HG03520 (cell line): Measurements from ENCODE around the gene GRIN3B.

Source experiments
- ATAC-seq: cut with Tn5 transposase; IDR thresholded peaks from one replicate; pipeline ENCODE4 v1.9.1; 2021; ENCODE audit warnings: mild to moderate bottlenecking, moderate library complexity; ENCODE audit not compliant: unreplicated experiment

GRIN3B gene

DNA sequence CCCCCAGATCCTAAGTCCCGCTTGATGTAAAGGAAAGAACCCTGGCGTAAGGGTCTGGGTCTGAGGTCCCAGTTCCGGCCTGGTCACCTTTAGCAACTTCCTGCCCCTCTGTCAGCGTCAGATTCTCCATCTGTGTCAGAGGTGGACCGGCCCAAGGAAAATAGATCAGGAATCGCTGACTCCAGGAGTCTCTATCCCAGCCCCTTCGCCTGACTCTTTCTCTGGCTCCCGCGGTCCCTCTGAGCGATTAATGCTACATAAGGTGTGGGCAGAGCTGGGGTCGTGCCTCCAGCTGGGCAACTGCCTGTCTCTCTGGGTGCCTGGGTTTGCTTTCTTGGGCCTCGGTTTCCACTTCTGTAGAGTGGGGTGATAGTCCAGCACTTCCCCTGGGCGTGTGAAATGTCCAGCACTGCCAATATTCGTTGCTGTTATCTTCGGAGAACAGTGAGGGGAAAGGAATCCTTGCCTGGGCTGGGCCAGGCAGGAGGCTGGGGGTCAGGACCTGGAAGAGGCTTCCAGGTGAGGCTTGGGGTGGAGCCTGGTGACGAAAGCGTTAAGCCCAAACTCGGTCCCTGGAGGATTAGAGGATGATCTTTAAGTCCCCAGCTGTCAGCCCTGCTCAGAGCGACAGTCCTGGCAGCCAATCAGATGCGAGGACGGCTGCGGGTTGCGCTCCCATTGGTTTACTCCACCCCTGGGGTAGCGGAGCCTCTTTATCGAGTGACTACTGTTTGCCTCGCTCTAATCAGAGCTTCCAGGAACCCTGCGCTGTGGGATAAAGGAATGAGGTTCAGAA lies 40.5 kb downstream of the GRIN3B start:
- peak; percentile 38 for ATAC-seq

DNA sequence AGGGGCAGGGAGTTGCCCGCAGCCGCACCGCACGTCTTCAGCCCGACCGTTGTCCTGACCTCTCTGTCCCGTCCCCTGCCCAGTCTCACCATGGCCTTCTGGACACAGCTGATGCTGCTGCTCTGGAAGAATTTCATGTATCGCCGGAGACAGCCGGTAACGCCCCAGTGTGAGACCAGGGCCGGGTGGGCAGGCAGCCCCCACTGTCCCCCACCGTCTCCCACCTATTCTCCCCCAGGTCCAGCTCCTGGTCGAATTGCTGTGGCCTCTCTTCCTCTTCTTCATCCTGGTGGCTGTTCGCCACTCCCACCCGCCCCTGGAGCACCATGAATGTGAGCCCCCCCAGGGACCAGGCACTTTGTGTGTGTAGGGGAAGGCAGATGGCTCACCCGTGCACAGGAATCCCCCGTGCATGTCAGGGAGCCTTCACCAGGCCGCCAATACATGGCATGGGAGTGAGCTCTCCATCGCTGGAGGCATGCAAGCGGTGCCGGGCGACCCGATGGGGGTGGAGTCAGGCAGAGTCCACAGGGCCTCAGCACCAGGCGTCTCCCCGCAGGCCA lies 41.1 kb downstream of the GRIN3B start:
- no peak for ATAC-seq

DNA sequence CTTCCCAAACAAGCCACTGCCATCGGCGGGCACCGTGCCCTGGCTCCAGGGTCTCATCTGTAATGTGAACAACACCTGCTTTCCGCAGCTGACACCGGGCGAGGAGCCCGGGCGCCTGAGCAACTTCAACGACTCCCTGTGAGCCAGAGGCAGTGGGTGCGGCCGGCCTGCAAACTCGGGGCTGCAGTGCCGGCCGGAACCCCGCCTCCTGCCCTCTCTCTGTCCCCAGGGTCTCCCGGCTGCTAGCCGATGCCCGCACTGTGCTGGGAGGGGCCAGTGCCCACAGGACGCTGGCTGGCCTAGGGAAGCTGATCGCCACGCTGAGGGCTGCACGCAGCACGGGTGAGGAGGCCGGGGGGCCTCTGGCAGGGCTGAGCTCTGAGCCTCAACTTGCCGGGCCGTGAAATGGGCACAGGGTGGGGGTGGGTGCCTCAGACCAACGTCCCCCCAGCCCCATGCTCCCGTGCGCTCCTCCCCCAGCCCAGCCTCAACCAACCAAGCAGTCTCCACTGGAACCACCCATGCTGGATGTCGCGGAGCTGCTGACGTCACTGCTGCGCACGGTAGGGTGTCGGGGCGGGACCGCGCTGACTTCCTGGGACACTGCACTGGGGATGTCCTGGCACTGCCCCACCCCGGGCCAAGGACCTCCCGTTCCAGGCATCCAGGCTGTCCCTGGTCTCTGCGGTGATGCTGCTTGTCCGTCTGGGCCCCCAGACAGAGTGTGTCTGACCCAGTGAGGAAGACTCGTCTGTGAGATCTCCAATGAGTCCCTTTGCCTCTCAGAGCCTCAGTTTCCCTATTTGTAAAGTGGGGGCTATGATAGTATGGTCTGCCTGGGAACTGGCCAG lies 41.8 kb downstream of the GRIN3B start:
- no peak for ATAC-seq

DNA sequence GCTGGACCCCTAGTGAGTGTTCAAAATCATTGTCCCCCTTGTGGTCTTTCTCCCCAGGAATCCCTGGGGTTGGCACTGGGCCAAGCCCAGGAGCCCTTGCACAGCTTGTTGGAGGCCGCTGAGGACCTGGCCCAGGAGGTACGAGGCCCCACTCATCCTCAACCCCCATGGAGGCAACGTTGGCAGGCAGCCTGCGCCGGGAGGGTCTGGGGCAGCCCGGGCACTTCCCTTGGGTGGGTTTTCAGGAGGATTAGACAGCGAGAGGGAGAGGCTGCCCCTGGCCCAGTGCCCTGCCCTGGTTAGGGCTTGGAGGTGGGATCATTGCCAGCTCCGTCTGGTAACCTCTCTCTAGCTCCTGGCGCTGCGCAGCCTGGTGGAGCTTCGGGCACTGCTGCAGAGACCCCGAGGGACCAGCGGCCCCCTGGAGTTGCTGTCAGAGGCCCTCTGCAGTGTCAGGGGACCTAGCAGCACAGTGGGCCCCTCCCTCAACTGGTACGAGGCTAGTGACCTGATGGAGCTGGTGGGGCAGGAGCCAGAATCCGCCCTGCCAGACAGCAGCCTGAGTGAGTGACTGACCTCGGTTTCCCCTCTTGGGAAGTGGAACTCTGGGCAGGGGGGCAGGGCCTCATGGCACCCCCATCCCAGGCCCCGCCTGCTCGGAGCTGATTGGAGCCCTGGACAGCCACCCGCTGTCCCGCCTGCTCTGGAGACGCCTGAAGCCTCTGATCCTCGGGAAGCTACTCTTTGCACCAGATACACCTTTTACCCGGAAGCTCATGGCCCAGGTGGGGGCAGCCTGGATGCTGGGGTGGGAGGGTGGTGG lies 42.7 kb downstream of the GRIN3B start:
- ATAC-seq: no peak

DNA sequence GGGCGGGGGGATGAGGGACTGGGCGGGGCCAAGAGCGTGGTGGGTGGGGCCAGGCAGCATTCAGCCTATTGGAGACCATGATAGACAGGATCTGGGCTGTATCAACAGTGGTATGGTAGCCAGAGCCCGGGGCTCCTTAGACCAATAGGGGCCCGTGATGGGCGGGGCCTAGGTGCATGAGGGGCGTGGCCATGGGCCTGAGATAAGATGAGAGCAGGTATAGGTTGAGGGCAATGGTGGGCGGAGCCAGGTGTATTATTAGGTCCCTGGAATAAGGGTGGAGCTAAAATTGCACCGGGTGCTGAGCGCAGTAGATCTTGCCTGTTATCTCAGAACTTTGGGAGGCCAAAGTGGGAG lies 45.0 kb downstream of the GRIN3B start:
- no peak for ATAC-seq

DNA sequence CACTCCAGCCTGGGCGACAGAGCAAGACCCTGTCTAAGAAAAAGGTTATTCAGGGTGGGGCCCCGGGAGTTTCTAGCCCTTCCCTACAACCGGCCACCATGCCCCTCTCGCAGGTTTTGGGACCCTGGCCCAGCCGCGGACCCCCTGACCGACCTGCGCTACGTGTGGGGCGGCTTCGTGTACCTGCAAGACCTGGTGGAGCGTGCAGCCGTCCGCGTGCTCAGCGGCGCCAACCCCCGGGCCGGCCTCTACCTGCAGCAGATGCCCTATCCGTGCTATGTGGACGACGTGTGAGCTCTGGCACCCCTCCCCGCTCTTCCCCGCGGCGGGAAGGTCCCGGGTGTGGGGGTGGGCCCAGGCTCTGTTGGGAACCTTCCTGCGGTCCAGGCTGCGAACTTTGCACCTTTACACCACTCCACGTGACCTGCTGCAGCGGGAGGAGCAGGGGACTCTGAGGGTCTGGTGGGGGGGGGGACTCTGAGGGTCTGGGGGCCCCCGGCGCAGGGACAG lies 46.0 kb downstream of the GRIN3B start:
- no peak for ATAC-seq

DNA sequence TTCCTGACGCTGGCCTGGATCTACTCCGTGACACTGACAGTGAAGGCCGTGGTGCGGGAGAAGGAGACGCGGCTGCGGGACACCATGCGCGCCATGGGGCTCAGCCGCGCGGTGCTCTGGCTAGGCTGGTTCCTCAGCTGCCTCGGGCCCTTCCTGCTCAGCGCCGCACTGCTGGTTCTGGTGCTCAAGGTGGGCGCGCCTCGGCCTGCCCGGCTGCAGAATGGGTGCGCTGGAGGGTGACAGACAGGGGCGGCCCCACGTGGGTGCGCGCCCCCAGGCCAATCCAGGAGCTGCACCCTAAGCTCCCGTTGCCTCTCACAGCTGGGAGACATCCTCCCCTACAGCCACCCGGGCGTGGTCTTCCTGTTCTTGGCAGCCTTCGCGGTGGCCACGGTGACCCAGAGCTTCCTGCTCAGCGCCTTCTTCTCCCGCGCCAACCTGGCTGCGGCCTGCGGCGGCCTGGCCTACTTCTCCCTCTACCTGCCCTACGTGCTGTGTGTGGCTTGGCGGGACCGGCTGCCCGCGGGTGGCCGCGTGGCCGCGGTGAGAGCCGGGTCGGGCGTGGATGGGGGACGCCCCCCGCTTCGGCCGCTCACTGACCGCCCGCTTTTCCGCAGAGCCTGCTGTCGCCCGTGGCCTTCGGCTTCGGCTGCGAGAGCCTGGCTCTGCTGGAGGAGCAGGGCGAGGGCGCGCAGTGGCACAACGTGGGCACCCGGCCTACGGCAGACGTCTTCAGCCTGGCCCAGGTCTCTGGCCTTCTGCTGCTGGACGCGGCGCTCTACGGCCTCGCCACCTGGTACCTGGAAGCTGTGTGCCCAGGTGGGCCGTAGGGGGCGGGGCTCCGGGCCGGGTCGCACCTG lies 46.8 kb downstream of the GRIN3B start:
- no peak for ATAC-seq

DNA sequence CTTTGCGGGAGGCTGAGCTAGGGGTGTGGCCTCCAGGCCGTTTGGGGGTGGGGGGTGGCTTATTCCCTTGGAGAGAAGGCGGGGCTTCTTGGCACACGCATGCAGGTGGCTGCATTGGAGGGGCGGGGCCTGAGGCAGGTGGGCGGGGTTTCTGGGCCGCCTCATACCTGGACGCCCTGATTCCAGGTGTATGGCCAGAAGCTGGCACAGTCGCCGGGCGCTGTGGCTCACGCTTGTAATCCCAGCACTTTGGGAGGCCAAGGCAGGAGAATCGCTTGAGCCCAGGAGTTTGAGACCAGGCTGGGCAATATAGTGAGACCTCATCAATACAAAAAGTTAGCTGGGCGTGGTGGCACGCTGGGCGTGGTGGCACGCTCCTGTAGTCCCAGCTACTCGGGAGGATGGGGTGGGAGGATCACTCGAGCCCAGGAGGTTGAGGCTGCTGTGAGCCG lies 47.5 kb downstream of the GRIN3B start:
- ATAC-seq: no peak

DNA sequence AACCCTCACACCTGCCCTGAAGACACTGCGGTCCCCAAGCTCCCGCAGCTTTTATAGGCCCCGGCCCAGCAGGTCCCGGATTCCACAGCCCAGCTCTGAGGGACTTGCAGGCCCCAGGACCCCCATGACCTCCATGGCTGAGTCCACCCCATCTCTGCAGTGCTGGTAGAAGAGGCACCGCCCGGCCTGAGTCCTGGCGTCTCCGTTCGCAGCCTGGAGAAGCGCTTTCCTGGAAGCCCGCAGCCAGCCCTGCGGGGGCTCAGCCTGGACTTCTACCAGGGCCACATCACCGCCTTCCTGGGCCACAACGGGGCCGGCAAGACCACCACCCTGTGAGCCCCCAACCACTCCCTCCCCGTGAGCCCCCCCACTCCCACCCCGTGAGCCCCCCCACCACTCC lies 48.9 kb downstream of the GRIN3B start:
- no peak for ATAC-seq

DNA sequence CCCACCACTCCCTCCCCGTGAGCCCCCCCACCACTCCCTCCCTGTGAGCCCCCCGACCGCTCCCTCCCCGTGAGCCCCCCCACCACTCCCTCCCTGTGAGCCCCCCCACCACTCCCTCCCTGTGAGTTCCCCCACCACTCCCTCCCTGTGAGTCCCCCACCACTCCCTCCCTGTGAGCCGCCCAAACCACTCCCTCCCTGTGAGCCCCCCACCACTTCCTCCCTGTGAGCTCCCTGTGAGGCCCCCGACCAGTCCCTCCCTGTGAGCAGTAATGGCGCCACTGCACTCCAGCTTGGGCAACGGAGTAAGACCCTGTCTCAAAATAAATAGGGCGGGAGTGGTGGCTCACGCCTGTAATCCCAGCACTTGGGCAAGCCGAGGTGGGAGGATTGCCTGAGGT lies 49.6 kb downstream of the GRIN3B start:
- no peak for ATAC-seq

DNA sequence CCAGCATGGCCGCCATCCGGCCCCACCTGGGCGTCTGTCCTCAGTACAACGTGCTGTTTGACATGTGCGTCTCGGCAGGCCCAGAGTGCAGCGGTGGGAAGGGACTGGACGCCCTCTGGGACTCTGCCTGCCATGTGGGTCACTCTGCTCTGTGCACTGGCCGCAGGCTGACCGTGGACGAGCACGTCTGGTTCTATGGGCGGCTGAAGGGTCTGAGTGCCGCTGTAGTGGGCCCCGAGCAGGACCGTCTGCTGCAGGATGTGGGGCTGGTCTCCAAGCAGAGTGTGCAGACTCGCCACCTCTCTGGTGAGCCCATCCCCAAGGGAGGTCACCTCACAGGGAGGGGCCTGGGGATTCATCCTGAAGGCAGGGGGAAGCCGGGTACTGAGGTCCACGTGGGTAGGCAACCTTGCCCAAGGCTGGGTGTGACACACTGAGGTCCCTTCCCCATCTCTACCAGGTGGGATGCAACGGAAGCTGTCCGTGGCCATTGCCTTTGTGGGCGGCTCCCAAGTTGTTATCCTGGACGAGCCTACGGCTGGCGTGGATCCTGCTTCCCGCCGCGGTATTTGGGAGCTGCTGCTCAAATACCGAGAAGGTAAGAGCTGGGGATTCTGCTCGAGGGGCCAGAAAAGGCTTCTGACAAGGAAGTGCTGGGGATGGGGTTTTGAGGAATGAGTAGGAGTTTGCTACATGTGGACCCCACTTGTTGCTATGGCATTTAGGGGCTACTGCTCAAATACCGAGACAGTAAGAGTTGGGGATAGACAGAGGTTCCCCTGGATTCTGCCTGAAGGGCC lies 51.0 kb downstream of the GRIN3B start:
- no peak for ATAC-seq

DNA sequence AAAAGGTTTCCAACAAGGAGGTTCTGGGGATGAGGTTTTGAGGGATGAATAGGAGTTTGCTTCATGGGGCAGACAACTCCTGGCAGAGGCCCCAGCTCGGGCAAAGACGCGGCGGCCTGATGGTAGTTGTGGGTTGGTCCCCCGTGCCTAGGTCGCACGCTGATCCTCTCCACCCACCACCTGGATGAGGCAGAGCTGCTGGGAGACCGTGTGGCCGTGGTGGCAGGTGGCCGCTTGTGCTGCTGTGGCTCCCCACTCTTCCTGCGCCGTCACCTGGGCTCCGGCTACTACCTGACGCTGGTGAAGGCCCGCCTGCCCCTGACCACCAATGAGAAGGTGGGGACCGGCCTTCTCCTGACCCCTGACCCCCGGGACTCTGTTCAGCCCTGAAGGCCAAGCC lies 51.6 kb downstream of the GRIN3B start:
- ATAC-seq: no peak

DNA sequence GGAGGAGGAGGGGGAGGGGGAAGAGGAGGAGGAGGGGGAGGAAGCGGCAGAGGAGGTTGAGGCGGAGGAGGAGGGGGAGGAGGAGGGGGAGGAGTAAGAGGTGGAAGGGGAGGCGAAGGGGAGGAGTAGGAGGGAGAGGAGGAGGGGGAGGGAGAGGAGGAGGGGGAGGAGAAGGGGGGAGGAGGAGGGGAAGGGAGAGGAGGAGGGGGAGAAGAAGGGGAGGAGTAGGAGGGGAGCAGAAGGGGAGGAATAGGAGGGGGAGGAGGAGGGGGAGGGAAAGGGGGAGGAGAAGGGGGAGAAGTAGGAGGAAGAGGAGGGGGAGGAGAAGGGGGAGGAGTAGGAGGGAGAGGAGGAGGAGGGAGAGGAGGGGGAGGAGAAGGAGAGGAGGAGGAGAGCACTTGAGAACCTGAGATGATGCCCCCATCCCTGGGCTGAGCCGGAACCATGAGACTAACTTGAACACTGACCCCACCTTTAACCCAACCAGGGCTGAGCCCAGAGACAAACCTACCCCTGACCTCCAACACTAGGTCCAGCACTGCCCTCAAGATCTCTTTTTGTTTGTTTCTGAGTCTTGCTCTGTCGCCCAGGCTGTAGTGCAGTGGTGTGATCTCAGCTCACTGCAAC lies 52.2 kb downstream of the GRIN3B start:
- no peak for ATAC-seq

DNA sequence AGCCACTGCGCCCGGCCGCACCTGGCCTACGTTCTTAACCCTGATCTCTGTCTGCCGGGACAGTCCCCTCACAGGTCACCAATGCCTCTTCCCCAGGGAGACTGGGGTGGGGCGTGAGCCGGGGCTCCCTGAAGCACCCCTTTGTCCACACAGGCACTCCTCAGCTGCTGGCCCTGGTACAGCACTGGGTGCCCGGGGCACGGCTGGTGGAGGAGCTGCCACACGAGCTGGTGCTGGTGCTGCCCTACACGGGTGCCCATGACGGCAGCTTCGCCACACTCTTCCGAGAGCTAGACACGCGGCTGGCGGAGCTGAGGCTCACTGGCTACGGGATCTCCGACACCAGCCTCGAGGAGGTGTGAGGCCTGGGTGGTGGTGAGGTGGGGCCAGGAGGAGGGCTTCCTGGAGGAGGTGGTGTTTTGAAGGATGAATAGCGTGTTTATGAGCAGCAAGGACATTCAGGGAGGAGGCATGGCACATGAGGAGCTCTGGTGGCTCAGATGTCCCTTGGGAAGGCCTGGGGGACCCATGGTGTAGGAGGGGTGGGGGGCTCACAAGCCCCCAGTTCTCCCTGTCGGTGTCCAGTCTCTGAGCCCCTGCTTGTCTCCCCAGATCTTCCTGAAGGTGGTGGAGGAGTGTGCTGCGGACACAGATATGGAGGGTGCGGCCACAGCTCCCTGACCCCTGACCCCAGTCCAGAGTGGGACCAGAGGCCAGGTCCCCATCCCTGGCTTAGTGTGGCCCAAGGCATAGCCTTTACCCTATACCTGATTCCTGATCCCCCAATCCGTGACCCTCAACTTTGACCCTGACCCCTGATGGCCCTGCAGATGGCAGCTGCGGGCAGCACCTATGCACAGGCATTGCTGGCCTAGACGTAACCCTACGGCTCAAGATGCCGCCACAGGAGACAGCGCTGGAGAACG lies 53.2 kb downstream of the GRIN3B start:
- no peak for ATAC-seq

DNA sequence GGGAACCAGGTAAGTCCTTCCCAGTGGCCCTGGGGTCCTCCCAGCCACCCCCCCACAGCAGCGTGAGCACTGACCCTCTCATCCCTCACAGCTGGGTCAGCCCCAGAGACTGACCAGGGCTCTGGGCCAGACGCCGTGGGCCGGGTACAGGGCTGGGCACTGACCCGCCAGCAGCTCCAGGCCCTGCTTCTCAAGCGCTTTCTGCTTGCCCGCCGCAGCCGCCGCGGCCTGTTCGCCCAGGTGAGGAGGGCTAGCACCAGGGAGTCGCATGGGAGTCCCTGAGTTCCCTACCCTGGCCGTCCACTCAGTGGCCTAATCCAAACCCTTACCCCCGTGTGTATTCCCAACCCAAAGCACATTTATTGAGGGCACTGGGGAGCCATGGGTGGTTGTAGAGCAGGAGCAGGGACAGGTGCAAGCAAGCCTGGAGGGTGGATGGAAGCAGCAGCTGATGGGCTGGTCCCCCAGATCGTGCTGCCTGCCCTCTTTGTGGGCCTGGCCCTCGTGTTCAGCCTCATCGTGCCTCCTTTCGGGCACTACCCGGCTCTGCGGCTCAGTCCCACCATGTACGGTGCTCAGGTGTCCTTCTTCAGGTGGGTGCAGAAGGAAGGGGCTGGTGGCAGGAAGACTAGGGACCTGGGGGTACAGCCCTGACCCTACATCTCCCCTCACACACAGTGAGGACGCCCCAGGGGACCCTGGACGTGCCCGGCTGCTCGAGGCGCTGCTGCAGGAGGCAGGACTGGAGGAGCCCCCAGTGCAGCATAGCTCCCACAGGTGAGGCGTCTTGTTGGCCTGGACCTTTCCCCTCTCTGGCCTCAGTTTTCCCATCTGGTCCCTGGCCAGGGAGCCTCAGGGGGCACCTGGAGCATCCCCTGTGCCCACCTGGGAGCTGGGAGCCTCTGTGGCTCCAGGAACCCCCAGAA lies 54.1 kb downstream of the GRIN3B start:
- no peak for ATAC-seq

DNA sequence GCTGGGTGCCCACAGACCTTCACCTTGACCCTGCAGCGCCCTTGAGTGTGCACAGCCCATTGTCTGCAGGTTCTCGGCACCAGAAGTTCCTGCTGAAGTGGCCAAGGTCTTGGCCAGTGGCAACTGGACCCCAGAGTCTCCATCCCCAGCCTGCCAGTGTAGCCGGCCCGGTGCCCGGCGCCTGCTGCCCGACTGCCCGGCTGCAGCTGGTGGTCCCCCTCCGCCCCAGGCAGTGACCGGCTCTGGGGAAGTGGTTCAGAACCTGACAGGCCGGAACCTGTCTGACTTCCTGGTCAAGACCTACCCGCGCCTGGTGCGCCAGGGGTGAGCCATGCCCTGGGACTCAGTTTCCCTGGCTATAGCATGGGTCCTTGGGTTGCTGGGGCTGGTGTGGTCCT lies 54.8 kb downstream of the GRIN3B start:
- no peak for ATAC-seq
